Kidney (tissue), 14 donors: ENCODE measurements around the gene CPAMD8. TPM values are rescaled to one million over a fixed set of nuclear protein-coding genes. Genes with fewer than 3 reads are reported as not detected.

Experiments
- DNase-seq, 5 donors: peaks; one replicate each; pipeline ENCODE4 v3.0.0-alpha.2; 2013 to 2020
- FAIRE-seq: peaks from 2 replicates; lab custom pipeline; 2012; peaks lifted over from hg19 to GRCh38; lab: Jason Lieb, UNC
- H3K27ac ChIP-seq, 2 donors: one replicate each; pipeline ENCODE4 v1.7.0; 2013; ENCODE audit warnings: low read depth in 2 of 2, low read length in 2 of 2, inconsistent platforms in 1 of 2
- H3K27me3 ChIP-seq: one replicate; pipeline ENCODE4 v1.7.1; 2013; ENCODE audit warnings: low read length, inconsistent platforms; ENCODE audit not compliant: control insufficient read depth, insufficient read depth
- H3K36me3 ChIP-seq, 3 donors: one replicate each; pipeline versions ENCODE4 v1.7.0 to v1.7.1; 2013; ENCODE audit warnings: low read length in 3 of 3, control low read depth in 1 of 3, inconsistent platforms in 1 of 3; ENCODE audit not compliant: insufficient read depth in 3 of 3, control insufficient read depth in 2 of 3
- H3K4me1 ChIP-seq, 3 donors: one replicate each; pipeline versions ENCODE4 v1.7.0 to v1.7.1; 2013; ENCODE audit warnings: low read length in 3 of 3, inconsistent platforms in 1 of 3, low read depth in 1 of 3; ENCODE audit not compliant: control insufficient read depth in 2 of 3, insufficient read depth in 2 of 3
- H3K4me3 ChIP-seq, 3 donors: one replicate each; pipeline versions ENCODE4 v1.7.0 to v1.8.1; 2013; ENCODE audit warnings: low read length in 3 of 3, control low read depth in 1 of 3, inconsistent platforms in 1 of 3
- H3K9ac ChIP-seq, 3 donors: one replicate each; pipeline versions ENCODE4 v1.7.0 to v1.7.1; 2013; ENCODE audit warnings: low read length in 3 of 3, control low read depth in 1 of 3, inconsistent platforms in 1 of 3
- H3K9me3 ChIP-seq, 3 donors: one replicate each; pipeline versions ENCODE4 v1.7.0 to v1.7.1; 2013; ENCODE audit warnings: low read length in 3 of 3, control low read depth in 1 of 3, inconsistent platforms in 1 of 3; ENCODE audit not compliant: control insufficient read depth in 2 of 3, insufficient read depth in 1 of 3
- intact Hi-C: fragments of 100-400 bp; cut with DNase I; formaldehyde crosslinking; loops from one replicate; pipeline ENCODE4 v1.11.1; 2022
- polyA plus RNA-seq: library from polyadenylated mRNA; stranded (reverse); fragments of 350-450 nt; fragmentation: Illumina TruSeq; extraction: RNeasy Lipid Tissue Mini Kit (QIAGEN cat#74804); gene quantifications from one replicate; pipeline ENCODE4 v1.2.3, GENCODE V29; 2014; ENCODE audit warnings: low read depth, low replicate concordance; ENCODE audit not compliant: insufficient read depth
- total RNA-seq: library from RNA; stranded (reverse); fragmentation: NEBNext Ultra II Directional; extraction: Animal tissue kit (Norgen Biotek cat#: 25700); gene quantifications from one replicate; pipeline ENCODE4 v1.2.1, GENCODE V29; 2021
- TF ChIP-seq, protein P1 (sequence below): IDR thresholded peaks from 3 replicates; pipeline ENCODE4 v1.5.1; 2012; ENCODE audit warnings: mild to moderate bottlenecking, moderate library complexity, borderline replicate concordance; ENCODE audit not compliant: insufficient read depth; ENCODE audit errors: extremely low read depth
- donor health status: control.
- donor health status: control.
- donor health status: control.
- donor health status: control.
- donor health status: control.
- donor health status: DM: yes; HTN: yes; CAD: no.
- donor health status: Normal renal cell carcinoma (clear cell type).

The CPAMD8 gene
- total and polyA plus RNA-seq, 2 donors from 2014 or later, result 22.0 to 64.1 TPM

DNA sequence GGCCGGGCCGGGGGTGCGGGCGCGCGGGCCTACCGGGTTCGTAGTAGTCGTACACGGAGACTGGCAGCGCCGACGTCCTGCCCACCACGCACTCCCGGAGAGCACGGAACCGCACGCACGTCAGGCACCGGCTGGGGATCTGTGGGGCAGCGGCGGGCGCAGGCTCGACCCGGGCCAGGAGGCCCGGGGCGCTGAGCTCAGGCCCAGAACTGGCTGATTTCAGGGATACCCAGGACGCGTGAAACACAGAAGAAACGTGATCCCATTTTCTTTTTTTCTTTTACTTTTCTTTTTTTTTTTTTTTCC is 128.8 kb downstream of the CPAMD8 start:
- FAIRE-seq (no peak), DNase-seq (no peak)

DNA sequence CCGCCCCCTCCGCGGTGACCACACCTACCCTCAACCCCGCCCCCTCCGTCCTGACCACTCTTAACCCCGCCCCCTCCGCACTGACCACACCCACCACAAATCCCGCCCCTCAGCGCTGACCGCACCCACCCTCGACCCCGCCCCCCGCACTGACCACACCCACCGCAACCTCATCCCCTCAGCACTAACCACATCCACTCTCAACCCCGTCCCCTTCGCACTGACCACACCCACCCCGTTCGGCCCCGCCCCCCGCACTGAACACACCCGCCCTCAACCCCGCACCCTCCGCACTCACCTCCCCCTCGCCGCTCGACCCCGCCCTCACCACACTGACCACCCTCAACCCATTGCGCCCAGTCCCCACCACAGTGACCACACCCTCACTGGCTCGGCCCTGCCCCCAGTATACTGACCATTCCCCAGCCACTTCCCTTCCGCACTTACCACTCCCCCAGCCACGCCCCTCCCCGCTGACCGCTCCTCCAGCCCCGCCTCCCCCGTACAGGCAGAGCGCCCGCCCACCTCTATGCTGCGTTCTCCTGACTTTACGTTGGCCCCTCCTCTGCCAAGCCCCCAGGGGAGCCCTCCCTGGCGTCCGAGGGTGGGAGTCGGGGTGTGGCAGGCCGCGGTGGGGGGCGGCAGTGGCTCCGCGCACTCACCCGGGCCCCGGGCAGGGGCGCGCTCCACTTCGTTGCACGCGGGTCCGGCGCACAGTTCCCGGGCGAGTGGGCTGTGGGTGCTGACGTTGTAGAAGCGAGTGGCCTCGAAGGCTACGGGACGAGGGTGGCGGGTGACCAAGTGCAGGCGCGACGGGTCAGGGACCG is 129.4 kb downstream of the CPAMD8 start:
- Histone ChIP-seq H3K36me3 (no peaks in the 10 kb centered on the region), H3K9me3 (no peaks in the 10 kb centered on the region), H3K27ac (peak overlapping the region; percentile 47 to 51), H3K9ac (no peak overlapping the region), H3K4me3 (peak overlapping the region in 2 of 3 donors; percentile 47 to 50), H3K4me1 (peaks cover 0 to 2% (median 0%) of the 10 kb centered on the region in 3 donors), H3K27me3 (no peaks in the 10 kb centered on the region)
- DNase-seq (peak; percentile 96 to 99 (median 97)), FAIRE-seq (no peak)
- intact Hi-C loops, result no loop called here
- TF ChIP-seq, protein P1, sequence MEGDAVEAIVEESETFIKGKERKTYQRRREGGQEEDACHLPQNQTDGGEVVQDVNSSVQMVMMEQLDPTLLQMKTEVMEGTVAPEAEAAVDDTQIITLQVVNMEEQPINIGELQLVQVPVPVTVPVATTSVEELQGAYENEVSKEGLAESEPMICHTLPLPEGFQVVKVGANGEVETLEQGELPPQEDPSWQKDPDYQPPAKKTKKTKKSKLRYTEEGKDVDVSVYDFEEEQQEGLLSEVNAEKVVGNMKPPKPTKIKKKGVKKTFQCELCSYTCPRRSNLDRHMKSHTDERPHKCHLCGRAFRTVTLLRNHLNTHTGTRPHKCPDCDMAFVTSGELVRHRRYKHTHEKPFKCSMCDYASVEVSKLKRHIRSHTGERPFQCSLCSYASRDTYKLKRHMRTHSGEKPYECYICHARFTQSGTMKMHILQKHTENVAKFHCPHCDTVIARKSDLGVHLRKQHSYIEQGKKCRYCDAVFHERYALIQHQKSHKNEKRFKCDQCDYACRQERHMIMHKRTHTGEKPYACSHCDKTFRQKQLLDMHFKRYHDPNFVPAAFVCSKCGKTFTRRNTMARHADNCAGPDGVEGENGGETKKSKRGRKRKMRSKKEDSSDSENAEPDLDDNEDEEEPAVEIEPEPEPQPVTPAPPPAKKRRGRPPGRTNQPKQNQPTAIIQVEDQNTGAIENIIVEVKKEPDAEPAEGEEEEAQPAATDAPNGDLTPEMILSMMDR, result no peak

More for the DNA sequence above, 128.8 kb downstream of the CPAMD8 start:
- intact Hi-C loops, result no loop called here
- TF ChIP-seq, protein P1, result no peak
- Histone ChIP-seq H3K27ac (peak overlapping the region; percentile 47 to 51), H3K36me3 (no peaks in the 10 kb centered on the region), H3K27me3 (no peaks in the 10 kb centered on the region), H3K4me3 (peak overlapping the region in 1 of 3 donors; percentile 47), H3K9me3 (no peaks in the 10 kb centered on the region), H3K4me1 (peaks cover 0 to 2% (median 0%) of the 10 kb centered on the region in 3 donors), H3K9ac (no peak overlapping the region)

DNA sequence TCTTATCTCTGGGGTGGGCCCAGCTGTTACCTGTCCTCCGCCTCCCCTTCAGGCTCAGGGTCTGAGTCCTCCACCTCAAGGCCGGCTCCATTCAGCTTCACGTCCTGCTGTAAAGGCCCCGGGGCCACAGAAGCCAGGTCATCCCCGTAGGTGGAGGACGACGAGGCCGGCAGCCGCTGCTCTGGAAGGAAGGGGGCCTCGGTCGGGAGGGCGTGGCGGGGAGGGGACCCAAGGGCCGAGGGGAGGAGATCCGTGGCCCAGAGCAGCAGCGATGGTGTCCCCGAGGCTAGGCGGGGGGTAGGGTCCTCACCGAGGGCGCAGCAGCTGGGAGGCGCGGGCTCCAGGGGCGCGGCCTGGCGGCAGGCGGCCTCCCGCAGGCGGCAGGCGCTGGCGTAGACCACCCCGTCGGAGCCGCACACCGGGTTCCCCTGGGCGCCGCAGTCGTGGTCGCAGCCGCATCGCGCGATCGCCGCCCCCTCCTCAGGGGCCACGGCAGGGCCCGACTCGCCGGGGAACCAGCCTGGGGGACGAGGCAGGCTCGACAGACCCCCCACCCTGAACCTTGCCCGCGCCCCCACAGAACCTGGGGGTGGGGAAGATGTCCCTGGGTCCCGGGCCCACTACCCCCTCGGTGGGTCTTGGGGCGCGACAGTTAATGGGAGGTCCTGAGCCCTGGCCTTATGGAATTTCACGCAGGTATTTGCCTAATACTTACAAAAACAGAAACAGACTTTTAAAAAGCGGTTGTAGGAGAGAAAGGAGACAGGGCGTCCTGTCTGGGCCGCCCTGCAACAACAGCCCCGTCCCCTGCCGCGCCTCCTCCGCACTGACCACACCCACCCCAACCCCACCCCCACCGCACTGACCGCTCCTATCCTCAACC is 130.2 kb downstream of the CPAMD8 start:
- peaks cover 0 to 2% (median 0%) of the 10 kb centered on the region in 3 donors for H3K4me1 ChIP-seq
- DNase-seq (peak; percentile 21 to 87 (median 49)), FAIRE-seq (no peak)
- no peak overlapping the region for H3K27ac ChIP-seq
- H3K9me3 ChIP-seq, result no peaks in the 10 kb centered on the region
- TF ChIP-seq, protein P1, result no peak
- H3K27me3 ChIP-seq, result no peaks in the 10 kb centered on the region
- peak overlapping the region; percentile 41 to 52 (median 52) for H3K4me3 ChIP-seq
- peak overlapping the region in 1 of 3 donors; percentile 51 for H3K9ac ChIP-seq
- intact Hi-C loops, result no loop called here
- H3K36me3 ChIP-seq, result no peaks in the 10 kb centered on the region
